Suprapubic skin (tissue), 4 donors: ENCODE data around the gene EPS15. TPM values are rescaled to one million over a fixed set of nuclear protein-coding genes. Genes with fewer than 3 reads are reported as not detected.

Experiments used
- DNase-seq, 2 donors: peaks; one replicate each; pipeline ENCODE4 v3.0.0-alpha.2; 2019; ENCODE audit warnings: low spot score in 2 of 2
- H3K27ac ChIP-seq: fragments of 200-600 bp; sonication (generic); one replicate; pipeline ENCODE4 v1.5.1; 2019
- H3K27me3 ChIP-seq: fragments of 200-600 bp; sonication (generic); one replicate; pipeline ENCODE4 v1.5.1; 2019
- H3K36me3 ChIP-seq: fragments of 200-600 bp; sonication (generic); one replicate; pipeline ENCODE4 v1.5.1; 2019
- H3K4me1 ChIP-seq: fragments of 200-600 bp; sonication (generic); one replicate; pipeline ENCODE4 v1.5.1; 2019
- H3K4me3 ChIP-seq: fragments of 200-600 bp; sonication (generic); one replicate; pipeline ENCODE4 v1.5.1; 2019; ENCODE audit warnings: mild to moderate bottlenecking
- H3K9me3 ChIP-seq: fragments of 200-600 bp; sonication (generic); one replicate; pipeline ENCODE4 v1.5.1; 2019
- EP300 ChIP-seq: sonication (generic); formaldehyde crosslinking; IDR thresholded peaks from one replicate; pipeline ENCODE4 v1.6.1; 2017; ENCODE audit warnings: antibody characterized with exemption
- POLR2A ChIP-seq, 2 donors: fragments of 450-650 bp; IDR thresholded peaks; one replicate each; pipeline ENCODE4 v1.6.1; 2017; ENCODE audit warnings: antibody characterized with exemption in 2 of 2, mild to moderate bottlenecking in 2 of 2, moderate library complexity in 2 of 2
- POLR2AphosphoS5 ChIP-seq, 3 donors: sonication (generic); formaldehyde crosslinking; IDR thresholded peaks; one replicate each; pipeline ENCODE4 v1.6.1; 2017; ENCODE audit warnings: antibody characterized with exemption in 3 of 3
- WGBS: methylation state at CpG from one replicate; pipeline ENCODE4 v1.1.5; 2018; 5-methylcytosine and 5-hydroxymethylcytosine counted together
- total RNA-seq, 4 donors: library from RNA; depleted of rRNA; stranded (reverse); fragments of >200 nt; gene quantifications; one replicate each; pipeline ENCODE4 v1.1.0, GENCODE V29; 2016
- TF ChIP-seq, protein P1 (sequence below), 2 donors: fragments of 200-600 bp in 1 of 2; fragments of 450-650 bp in 1 of 2; sonication (generic) in 1 of 2; IDR thresholded peaks; one replicate each; pipeline ENCODE4 v1.5.1; 2016 to 2019; ENCODE audit warnings: antibody characterized with exemption in 2 of 2, mild to moderate bottlenecking in 1 of 2, moderate library complexity in 1 of 2

The EPS15 gene
- total RNA-seq, 4 donors from 2014 or later: 57.1 to 127 (median 81.5) TPM

DNA sequence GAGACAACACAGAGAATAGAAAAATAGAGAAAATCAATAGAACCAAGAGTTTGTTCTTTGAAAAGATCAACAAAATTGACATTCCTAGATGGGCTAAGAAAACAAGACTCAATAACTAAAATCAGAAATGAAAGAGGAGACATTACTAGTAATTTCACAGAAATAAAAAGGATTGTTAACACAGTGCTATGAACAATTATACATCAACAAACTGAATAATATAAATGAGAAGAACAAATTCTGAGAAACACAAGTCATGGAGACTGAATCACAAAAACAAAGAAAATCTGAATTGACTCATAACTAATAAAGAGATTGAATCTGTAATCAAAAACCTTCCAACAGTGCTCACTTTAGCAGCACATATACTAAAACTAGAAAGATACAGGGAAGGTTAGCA is 137.1 kb downstream of the EPS15 start:
- peaks cover 6% of the 10 kb centered on the region for H3K9me3 ChIP-seq
- no peaks in the 10 kb centered on the region for H3K4me1 ChIP-seq
- no peaks in the 10 kb centered on the region for H3K27me3 ChIP-seq
- TF ChIP-seq POLR2A (IDR thresholded peaks at IDR 0.05) (no peak), POLR2AphosphoS5 (IDR thresholded peaks at IDR 0.05) (no peak), EP300 (no peak)
- TF ChIP-seq, protein P1, sequence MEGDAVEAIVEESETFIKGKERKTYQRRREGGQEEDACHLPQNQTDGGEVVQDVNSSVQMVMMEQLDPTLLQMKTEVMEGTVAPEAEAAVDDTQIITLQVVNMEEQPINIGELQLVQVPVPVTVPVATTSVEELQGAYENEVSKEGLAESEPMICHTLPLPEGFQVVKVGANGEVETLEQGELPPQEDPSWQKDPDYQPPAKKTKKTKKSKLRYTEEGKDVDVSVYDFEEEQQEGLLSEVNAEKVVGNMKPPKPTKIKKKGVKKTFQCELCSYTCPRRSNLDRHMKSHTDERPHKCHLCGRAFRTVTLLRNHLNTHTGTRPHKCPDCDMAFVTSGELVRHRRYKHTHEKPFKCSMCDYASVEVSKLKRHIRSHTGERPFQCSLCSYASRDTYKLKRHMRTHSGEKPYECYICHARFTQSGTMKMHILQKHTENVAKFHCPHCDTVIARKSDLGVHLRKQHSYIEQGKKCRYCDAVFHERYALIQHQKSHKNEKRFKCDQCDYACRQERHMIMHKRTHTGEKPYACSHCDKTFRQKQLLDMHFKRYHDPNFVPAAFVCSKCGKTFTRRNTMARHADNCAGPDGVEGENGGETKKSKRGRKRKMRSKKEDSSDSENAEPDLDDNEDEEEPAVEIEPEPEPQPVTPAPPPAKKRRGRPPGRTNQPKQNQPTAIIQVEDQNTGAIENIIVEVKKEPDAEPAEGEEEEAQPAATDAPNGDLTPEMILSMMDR (IDR thresholded peaks at IDR 0.05): no peak
- DNase-seq: no peak
- H3K36me3 ChIP-seq: peaks cover 43% of the 10 kb centered on the region
- no peak overlapping the region for H3K27ac ChIP-seq
- H3K4me3 ChIP-seq: no peak overlapping the region

DNA sequence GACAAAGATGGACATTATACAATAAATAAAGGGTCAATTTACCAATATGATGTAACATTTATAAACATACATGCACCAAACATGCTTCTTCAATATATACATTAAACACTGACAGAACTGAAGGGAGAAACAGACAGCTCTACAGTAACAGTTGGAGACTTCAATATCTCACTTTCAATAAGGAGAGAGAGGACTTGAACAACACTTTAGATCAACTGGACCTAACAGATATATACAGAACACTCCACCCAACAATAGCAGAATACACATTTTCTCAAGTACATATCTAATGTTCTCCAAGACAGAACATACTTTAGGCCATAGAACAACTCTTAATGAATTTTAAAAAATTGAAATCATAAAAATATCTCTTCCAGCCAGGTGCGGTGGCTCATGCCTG is 138.1 kb downstream of the EPS15 start:
- Histone ChIP-seq H3K36me3 (peaks cover 53% of the 10 kb centered on the region), H3K4me1 (no peaks in the 10 kb centered on the region), H3K27me3 (no peaks in the 10 kb centered on the region), H3K9me3 (peaks cover 6% of the 10 kb centered on the region), H3K27ac (no peak overlapping the region), H3K4me3 (no peak overlapping the region)
- TF ChIP-seq, protein P1 (IDR thresholded peaks at IDR 0.05): no peak
- TF ChIP-seq POLR2A (IDR thresholded peaks at IDR 0.05): no peak
- TF ChIP-seq POLR2AphosphoS5 (IDR thresholded peaks at IDR 0.05): no peak
- no peak for TF ChIP-seq EP300
- DNase-seq: no peak
- WGBS: 94% methylated on average over 1 of the region's 1 CpG

DNA sequence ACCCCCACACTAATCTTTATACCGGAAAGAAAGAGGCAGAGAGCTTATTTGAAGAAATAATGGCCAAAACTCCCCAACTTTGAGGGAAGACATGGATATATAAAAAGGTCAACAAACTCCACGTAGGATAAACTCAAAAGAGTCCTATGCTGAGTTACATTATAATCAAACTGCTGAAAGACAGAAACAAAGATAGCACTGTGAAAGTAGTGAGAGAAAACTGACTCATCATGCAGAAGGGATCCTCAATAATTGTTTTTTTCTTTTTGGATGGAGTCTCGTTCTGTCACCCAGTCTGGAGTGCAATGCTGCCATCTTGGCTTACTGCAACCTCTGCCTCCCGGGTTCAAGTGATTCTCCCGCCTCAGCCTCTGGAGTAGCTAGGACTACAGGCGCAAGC is 140.2 kb downstream of the EPS15 start:
- WGBS: 96% methylated on average over 6 of the region's 6 CpGs
- H3K4me1 ChIP-seq: no peaks in the 10 kb centered on the region
- H3K9me3 ChIP-seq: no peaks in the 10 kb centered on the region
- H3K36me3 ChIP-seq: peaks cover 47% of the 10 kb centered on the region
- H3K27ac ChIP-seq: no peak overlapping the region
- no peak for TF ChIP-seq POLR2AphosphoS5 (IDR thresholded peaks at IDR 0.05)
- no peak for TF ChIP-seq POLR2A (IDR thresholded peaks at IDR 0.05)
- TF ChIP-seq, protein P1 (IDR thresholded peaks at IDR 0.05): no peak
- no peak for TF ChIP-seq EP300
- H3K4me3 ChIP-seq: no peak overlapping the region
- no peak for DNase-seq
- no peaks in the 10 kb centered on the region for H3K27me3 ChIP-seq

DNA sequence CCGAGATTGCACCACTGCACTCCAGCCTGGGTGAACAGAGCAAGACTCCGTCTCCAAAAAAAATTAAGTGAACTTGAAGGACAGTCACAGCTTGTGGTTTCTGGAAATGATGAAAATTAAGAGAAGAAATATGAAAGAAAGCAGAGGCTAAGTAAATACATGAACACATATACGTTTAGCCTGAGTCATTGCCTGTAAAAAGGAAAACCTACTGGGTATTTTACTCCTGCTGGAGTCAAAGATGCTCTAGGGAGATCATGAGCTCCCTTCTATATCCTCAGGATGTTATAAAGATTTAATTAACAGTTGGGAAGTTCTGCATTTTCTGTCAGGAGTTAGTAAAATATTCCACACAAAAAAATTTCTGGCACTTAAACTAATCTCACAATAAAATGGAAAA is 145.2 kb downstream of the EPS15 start:
- Histone ChIP-seq H3K27ac (no peak overlapping the region), H3K36me3 (peaks cover 51% of the 10 kb centered on the region), H3K9me3 (no peaks in the 10 kb centered on the region), H3K4me3 (no peak overlapping the region), H3K4me1 (no peaks in the 10 kb centered on the region), H3K27me3 (no peaks in the 10 kb centered on the region)
- WGBS: 93% methylated on average over 3 of the region's 3 CpGs
- TF ChIP-seq, protein P1 (IDR thresholded peaks at IDR 0.05): no peak
- TF ChIP-seq EP300 (no peak), POLR2A (IDR thresholded peaks at IDR 0.05) (no peak), POLR2AphosphoS5 (IDR thresholded peaks at IDR 0.05) (no peak)
- DNase-seq: no peak

DNA sequence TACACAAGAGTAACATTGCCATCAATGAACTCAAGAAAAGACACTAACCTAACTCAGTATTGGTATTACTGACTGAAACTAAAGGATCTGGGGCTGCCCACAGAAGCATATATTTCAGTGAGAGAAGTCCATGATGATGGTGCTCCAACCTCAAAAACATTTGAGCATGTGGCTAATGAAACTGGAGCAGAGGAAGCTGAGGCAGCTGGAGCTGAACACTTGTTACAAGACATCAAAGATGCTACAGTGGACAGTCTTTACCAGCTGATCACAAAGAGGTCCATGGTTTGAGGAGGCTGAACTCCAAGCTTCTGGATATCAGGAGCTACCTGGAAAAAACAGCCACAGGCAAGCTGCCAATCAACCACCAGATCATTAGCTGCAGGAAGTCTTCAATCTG is 146.5 kb downstream of the EPS15 start:
- Histone ChIP-seq H3K27ac (no peak overlapping the region), H3K4me1 (no peaks in the 10 kb centered on the region), H3K36me3 (peaks cover 42% of the 10 kb centered on the region), H3K4me3 (no peak overlapping the region), H3K27me3 (no peaks in the 10 kb centered on the region), H3K9me3 (no peaks in the 10 kb centered on the region)
- TF ChIP-seq POLR2A (IDR thresholded peaks at IDR 0.05) (no peak), EP300 (no peak), POLR2AphosphoS5 (IDR thresholded peaks at IDR 0.05) (no peak)
- TF ChIP-seq, protein P1 (IDR thresholded peaks at IDR 0.05): no peak
- DNase-seq: no peak
